Ascending aorta (tissue), 2 donors: Measurements from ENCODE around the gene MRPL16. TPM values are rescaled to one million over a fixed set of nuclear protein-coding genes. Genes with fewer than 3 reads are reported as not detected.

Experiments used
- DNase-seq, 2 donors: peaks; one replicate each; pipeline ENCODE4 v3.0.0-alpha.2; 2019; ENCODE audit warnings: low spot score in 2 of 2
- H3K27ac ChIP-seq, 2 donors: fragments of 200-600 bp; sonication (generic); one replicate each; pipeline ENCODE4 v1.5.1; 2016 to 2017; ENCODE audit warnings: mild to moderate bottlenecking in 1 of 2
- H3K27me3 ChIP-seq: fragments of 200-600 bp; sonication (generic); one replicate; pipeline ENCODE4 v1.5.1; 2017
- H3K36me3 ChIP-seq, 2 donors: fragments of 200-600 bp; sonication (generic); one replicate each; pipeline ENCODE4 v1.5.1; 2016
- H3K4me1 ChIP-seq, 2 donors: fragments of 200-600 bp; sonication (generic); one replicate each; pipeline ENCODE4 v1.5.1; 2016 to 2017; ENCODE audit warnings: mild to moderate bottlenecking in 1 of 2
- H3K4me3 ChIP-seq, 2 donors: fragments of 200-600 bp; sonication (generic); one replicate each; pipeline ENCODE4 v1.5.1; 2016 to 2017; ENCODE audit warnings: mild to moderate bottlenecking in 1 of 2
- H3K9me3 ChIP-seq, 2 donors: fragments of 200-600 bp; sonication (generic); one replicate each; pipeline ENCODE4 v1.5.1; 2016
- CTCF ChIP-seq, 3 experiments: fragments of 200-600 bp in 2 of 3; fragments of 450-650 bp in 1 of 3; sonication (generic) in 2 of 3; IDR thresholded peaks; one replicate each; pipeline ENCODE4 v1.5.1; 2016 to 2019; ENCODE audit warnings: antibody characterized with exemption in 3 of 3, mild to moderate bottlenecking in 1 of 3, moderate library complexity in 1 of 3
- intact Hi-C: fragments of 100-400 bp; cut with DNase I; formaldehyde crosslinking; loops from one replicate; pipeline ENCODE4 v1.15.1; 2023
- total RNA-seq: library from RNA; depleted of rRNA; stranded (reverse); fragments of >200 nt; gene quantifications from one replicate; pipeline ENCODE4 v1.1.0, GENCODE V29; 2016

The MRPL16 gene
- total RNA-seq, 1 donor from 2014 or later: 63.0 TPM

- peaks cover 13 to 22% of the 10 kb centered on the region in 2 donors for H3K36me3 ChIP-seq
- peak overlapping the region; percentile 75 to 81 for H3K27ac ChIP-seq
- H3K27me3 ChIP-seq: no peaks in the 10 kb centered on the region
- TF ChIP-seq CTCF (IDR thresholded peaks at IDR 0.05): no peak
- no peaks in the 10 kb centered on the region for H3K9me3 ChIP-seq
- peak overlapping the region; percentile 77 to 91 for H3K4me3 ChIP-seq
- no peak for DNase-seq
- peaks cover 0 to 12% of the 10 kb centered on the region in 2 donors for H3K4me1 ChIP-seq
- intact Hi-C loops: no loop called here
Observed at GRCh38 chr11:59810911-59811259, 307 bp upstream of the MRPL16 start.

- H3K27me3 ChIP-seq: no peaks in the 10 kb centered on the region
- H3K27ac ChIP-seq: no peak overlapping the region
- no peak overlapping the region for H3K4me3 ChIP-seq
- no peak for DNase-seq
- TF ChIP-seq CTCF (IDR thresholded peaks at IDR 0.05): no peak
- intact Hi-C loops: no loop called here
- H3K4me1 ChIP-seq: peaks cover 0 to 15% of the 10 kb centered on the region in 2 donors
- H3K36me3 ChIP-seq: peaks cover 22 to 52% of the 10 kb centered on the region in 2 donors
- no peaks in the 10 kb centered on the region for H3K9me3 ChIP-seq
Observed at GRCh38 chr11:59807047-59807610, 3.4 kb downstream of the MRPL16 start.

- no peak for TF ChIP-seq CTCF (IDR thresholded peaks at IDR 0.05)
- peaks cover 25 to 64% of the 10 kb centered on the region in 2 donors for H3K36me3 ChIP-seq
- no peak for DNase-seq
Observed at GRCh38 chr11:59804061-59804460, 6.5 kb downstream of the MRPL16 start.

GRCh38 chr11:59802639-59803176 lies 7.9 kb downstream of the MRPL16 start:
- H3K36me3 ChIP-seq: peaks cover 27 to 69% of the 10 kb centered on the region in 2 donors
- no peak overlapping the region for H3K4me3 ChIP-seq
- no peaks in the 10 kb centered on the region for H3K27me3 ChIP-seq
- peak; percentile 51 to 69 (median 68) for TF ChIP-seq CTCF (IDR thresholded peaks at IDR 0.05)
- peak overlapping the region; percentile 22 to 68 for H3K27ac ChIP-seq
- DNase-seq: no peak
- H3K9me3 ChIP-seq: no peaks in the 10 kb centered on the region
- intact Hi-C loops: loop anchor here (1.0 to 5.0 kb wide), 3 partner anchors 48 to 265 kb away; partner anchors contain the start of gene PATL1
- H3K4me1 ChIP-seq: peaks cover 0 to 4% of the 10 kb centered on the region in 2 donors

More at GRCh38 chr11:59804061-59804460, 6.5 kb downstream of the MRPL16 start:
- no peaks in the 10 kb centered on the region for H3K9me3 ChIP-seq
- intact Hi-C loops: loop anchor here (5.0 kb wide), 2 partner anchors 137 to 267 kb away; partner anchors contain the start of gene PATL1
- no peak overlapping the region for H3K27ac ChIP-seq
- H3K4me3 ChIP-seq: no peak overlapping the region
- H3K27me3 ChIP-seq: no peaks in the 10 kb centered on the region
- peaks cover 0 to 4% of the 10 kb centered on the region in 2 donors for H3K4me1 ChIP-seq

- intact Hi-C loops: loop anchor here (1.0 to 5.0 kb wide), 3 partner anchors 48 to 265 kb away; partner anchors contain the start of gene PATL1
Observed at GRCh38 chr11:59801981-59802638, 8.5 kb downstream of the MRPL16 start.

More at GRCh38 chr11:59801981-59802638, 8.5 kb downstream of the MRPL16 start:
- Histone ChIP-seq H3K4me1 (peaks cover 0 to 4% of the 10 kb centered on the region in 2 donors), H3K9me3 (no peaks in the 10 kb centered on the region), H3K36me3 (peaks cover 31 to 63% of the 10 kb centered on the region in 2 donors), H3K27ac (peak overlapping the region; percentile 22 to 68), H3K27me3 (no peaks in the 10 kb centered on the region), H3K4me3 (no peak overlapping the region)
- peak in 1 of 2 donors; percentile 69 for DNase-seq
- TF ChIP-seq CTCF (IDR thresholded peaks at IDR 0.05): no peak
